HEK293 (cell line): Measurements from ENCODE around the gene TCAP.
A peak's percentile ranks its signal among the peaks of the same experiment; 100 is the strongest.

Experiments
- FEZF1 ChIP-seq: fragments of 450-650 bp; formaldehyde crosslinking; IDR thresholded peaks from 2 replicates; pipeline ENCODE4 v1.5.1; 2016; ENCODE audit warnings: missing biosample characterization, missing genetic modification characterization
- IKZF3 ChIP-seq: fragments of 450-650 bp; IDR thresholded peaks from 2 replicates; pipeline ENCODE4 v1.5.0; 2018; ENCODE audit warnings: missing biosample characterization, mild to moderate bottlenecking, missing genetic modification characterization, moderate library complexity
- KLF16 ChIP-seq: fragments of 450-650 bp; formaldehyde crosslinking; IDR thresholded peaks from 2 replicates; pipeline ENCODE4 v1.5.1; 2017; ENCODE audit warnings: missing biosample characterization, missing genetic modification characterization
- KLF9 ChIP-seq: fragments of 450-650 bp; formaldehyde crosslinking; IDR thresholded peaks from 2 replicates; pipeline ENCODE4 v1.5.1; 2016; ENCODE audit warnings: missing biosample characterization, missing genetic modification characterization, low read depth
- PBX3 ChIP-seq: sonication (generic); formaldehyde crosslinking; IDR thresholded peaks from 2 replicates; pipeline ENCODE4 v1.8.1; 2022; ENCODE audit warnings: mild to moderate bottlenecking, moderate library complexity, missing genetic modification reagents
- PRDM1 ChIP-seq: fragments of 450-650 bp; formaldehyde crosslinking; IDR thresholded peaks from 2 replicates; pipeline ENCODE4; 2016; ENCODE audit warnings: missing biosample characterization, missing genetic modification characterization
- REPIN1 ChIP-seq: fragments of 450-650 bp; formaldehyde crosslinking; IDR thresholded peaks from 2 replicates; pipeline ENCODE4 v1.5.1; 2017; ENCODE audit warnings: missing biosample characterization, missing genetic modification characterization, low read depth
- SP7 ChIP-seq: fragments of 450-650 bp; formaldehyde crosslinking; IDR thresholded peaks from 2 replicates; pipeline ENCODE4 v1.5.1; 2016; ENCODE audit warnings: missing biosample characterization, missing genetic modification characterization
- WT1 ChIP-seq: fragments of 450-650 bp; formaldehyde crosslinking; IDR thresholded peaks from 2 replicates; pipeline ENCODE4 v1.5.1; 2016; ENCODE audit warnings: missing biosample characterization, missing genetic modification characterization
- ZBTB21 ChIP-seq: fragments of 450-650 bp; formaldehyde crosslinking; IDR thresholded peaks from 2 replicates; pipeline ENCODE4 v1.5.1; 2017; ENCODE audit warnings: missing biosample characterization, missing genetic modification characterization
- ZFP41 ChIP-seq: fragments of 450-650 bp; formaldehyde crosslinking; IDR thresholded peaks from 2 replicates; pipeline ENCODE4 v1.5.1; 2016; ENCODE audit warnings: missing biosample characterization, missing genetic modification characterization, borderline replicate concordance
- ZNF155 ChIP-seq: fragments of 450-650 bp; formaldehyde crosslinking; IDR thresholded peaks from 2 replicates; pipeline ENCODE4 v1.5.1; 2016; ENCODE audit warnings: missing biosample characterization, missing genetic modification characterization
- ZNF175 ChIP-seq: fragments of 450-650 bp; formaldehyde crosslinking; IDR thresholded peaks from 2 replicates; pipeline ENCODE4 v1.5.1; 2016; ENCODE audit warnings: missing biosample characterization, missing genetic modification characterization
- ZNF2 ChIP-seq: fragments of 450-650 bp; formaldehyde crosslinking; IDR thresholded peaks from 2 replicates; pipeline ENCODE4 v1.5.1; 2016; ENCODE audit warnings: missing biosample characterization, missing genetic modification characterization
- ZNF302 ChIP-seq: fragments of 450-650 bp; formaldehyde crosslinking; IDR thresholded peaks from 2 replicates; pipeline ENCODE4 v1.5.1; 2016; ENCODE audit warnings: missing biosample characterization, missing genetic modification characterization, low read depth
- ZNF391 ChIP-seq: fragments of 450-650 bp; formaldehyde crosslinking; IDR thresholded peaks from 2 replicates; pipeline ENCODE4 v1.5.1; 2016; ENCODE audit warnings: low read depth, missing biosample characterization, missing genetic modification characterization, borderline replicate concordance
- ZNF610 ChIP-seq: fragments of 450-650 bp; formaldehyde crosslinking; IDR thresholded peaks from 2 replicates; pipeline ENCODE4 v1.5.1; 2016; ENCODE audit warnings: missing biosample characterization, missing genetic modification characterization, borderline replicate concordance
- ZNF624 ChIP-seq: fragments of 450-650 bp; formaldehyde crosslinking; IDR thresholded peaks from 2 replicates; pipeline ENCODE4 v1.5.1; 2017; ENCODE audit warnings: missing biosample characterization, missing genetic modification characterization
- ZNF701 ChIP-seq: fragments of 450-650 bp; formaldehyde crosslinking; IDR thresholded peaks from 2 replicates; pipeline ENCODE4 v1.5.1; 2016; ENCODE audit warnings: missing biosample characterization, missing genetic modification characterization
- ZNF76 ChIP-seq: fragments of 450-650 bp; formaldehyde crosslinking; IDR thresholded peaks from 2 replicates; pipeline ENCODE4; 2016; ENCODE audit warnings: low read depth, missing biosample characterization, missing genetic modification characterization, borderline replicate concordance
- ZNF792 ChIP-seq: fragments of 450-650 bp; formaldehyde crosslinking; IDR thresholded peaks from 2 replicates; pipeline ENCODE4 v1.5.1; 2016; ENCODE audit warnings: missing biosample characterization, missing genetic modification characterization
- TF ChIP-seq, protein P1 (sequence below): fragments of 450-650 bp; formaldehyde crosslinking; IDR thresholded peaks from 2 replicates; pipeline ENCODE4 v1.5.1; 2017; ENCODE audit warnings: missing biosample characterization, missing genetic modification characterization
- TF ChIP-seq, protein P2 (sequence below): fragments of 450-650 bp; formaldehyde crosslinking; IDR thresholded peaks from 2 replicates; pipeline ENCODE4 v1.5.1; 2016; ENCODE audit warnings: missing biosample characterization, missing genetic modification characterization, low read depth
- TF ChIP-seq, protein P3 (sequence below): fragments of 450-650 bp; formaldehyde crosslinking; IDR thresholded peaks from 2 replicates; pipeline ENCODE4 v1.5.1; 2017; ENCODE audit warnings: missing biosample characterization, missing genetic modification characterization
- TF ChIP-seq, protein P4 (sequence below): fragments of 450-650 bp; formaldehyde crosslinking; IDR thresholded peaks from 2 replicates; pipeline ENCODE4 v1.5.0; 2017; ENCODE audit warnings: missing biosample characterization, missing genetic modification characterization, borderline replicate concordance
- TF ChIP-seq, protein P5 (sequence below): fragments of 450-650 bp; formaldehyde crosslinking; IDR thresholded peaks from 2 replicates; pipeline ENCODE4 v1.5.1; 2016; ENCODE audit warnings: missing biosample characterization, missing genetic modification characterization
- TF ChIP-seq, protein P6 (sequence below): fragments of 450-650 bp; IDR thresholded peaks from 2 replicates; pipeline ENCODE4 v1.5.1; 2018; ENCODE audit warnings: missing biosample characterization, mild to moderate bottlenecking, missing genetic modification characterization

The TCAP gene

DNA sequence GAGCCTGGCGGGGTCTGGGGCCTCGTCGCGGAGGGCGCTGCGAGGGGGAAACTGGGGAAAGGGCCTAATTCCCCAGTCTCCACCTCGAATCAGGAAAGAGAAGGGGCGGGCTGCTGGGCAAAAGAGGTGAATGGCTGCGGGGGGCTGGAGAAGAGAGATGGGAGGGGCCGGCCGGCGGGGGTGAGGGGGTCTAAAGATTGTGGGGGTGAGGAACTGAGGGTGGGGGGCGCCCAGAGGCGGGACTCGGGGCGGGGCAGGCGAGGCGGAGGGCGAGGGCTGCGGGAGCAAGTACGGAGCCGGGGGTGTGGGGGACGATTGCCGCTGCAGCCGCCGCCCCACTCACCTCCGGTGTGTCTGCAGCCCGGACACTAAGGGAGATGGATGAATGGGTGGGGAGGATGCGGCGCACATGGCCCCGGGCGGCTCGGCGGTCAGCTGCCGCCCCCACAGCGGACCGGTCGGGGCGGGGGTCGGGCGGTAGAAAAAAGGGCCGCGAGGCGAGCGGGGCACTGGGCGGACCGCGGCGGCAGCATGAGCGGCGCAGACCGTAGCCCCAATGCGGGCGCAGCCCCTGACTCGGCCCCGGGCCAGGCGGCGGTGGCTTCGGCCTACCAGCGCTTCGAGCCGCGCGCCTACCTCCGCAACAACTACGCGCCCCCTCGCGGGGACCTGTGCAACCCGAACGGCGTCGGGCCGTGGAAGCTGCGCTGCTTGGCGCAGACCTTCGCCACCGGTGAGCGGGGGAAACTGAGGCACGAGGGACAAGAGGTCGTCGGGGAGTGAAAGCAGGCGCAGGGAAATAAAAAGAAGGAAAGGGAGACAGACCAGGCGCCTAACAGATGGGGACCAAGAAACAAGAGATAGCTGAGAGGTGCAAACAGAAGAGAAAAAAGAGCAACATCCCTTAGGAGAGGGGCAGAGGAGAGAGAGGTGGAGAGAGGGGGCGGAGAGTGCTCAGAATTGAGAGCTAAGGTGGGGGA lies 3.1 kb downstream of the TCAP start, which contains the start of gene PNMT (continued):
- TF ChIP-seq KLF16 (tag by site-specific recombination) (peak; percentile 39; the same call in 1 of the 2 replicates), ZNF175 (tag by site-specific recombination) (no peak), ZBTB21 (tag by site-specific recombination) (no peak), ZNF701 (tag by site-specific recombination) (no peak), ZNF76 (tag by site-specific recombination) (no peak), ZNF391 (peak; percentile 84), IKZF3 (tag by site-specific recombination) (no peak), ZNF302 (tag by site-specific recombination) (no peak), ZNF624 (tag by site-specific recombination) (no peak), WT1 (no peak), FEZF1 (tag by site-specific recombination) (no peak), ZNF792 (tag by site-specific recombination) (no peak), PRDM1 (peak; percentile 86), ZNF155 (tag by site-specific recombination) (no peak), ZFP41 (tag by site-specific recombination) (no peak), PBX3 (no peak), REPIN1 (tag by site-specific recombination) (no peak), KLF9 (tag by site-specific recombination) (peak; percentile 23; the same call in 1 of the 2 replicates), SP7 (tag by site-specific recombination) (peak; percentile 53), ZNF610 (0 out of 2 replicates have a peak, but pooled peaks have one; percentile 27), ZNF2 (tag by site-specific recombination) (peak; percentile 91)
- TF ChIP-seq, protein P1, sequence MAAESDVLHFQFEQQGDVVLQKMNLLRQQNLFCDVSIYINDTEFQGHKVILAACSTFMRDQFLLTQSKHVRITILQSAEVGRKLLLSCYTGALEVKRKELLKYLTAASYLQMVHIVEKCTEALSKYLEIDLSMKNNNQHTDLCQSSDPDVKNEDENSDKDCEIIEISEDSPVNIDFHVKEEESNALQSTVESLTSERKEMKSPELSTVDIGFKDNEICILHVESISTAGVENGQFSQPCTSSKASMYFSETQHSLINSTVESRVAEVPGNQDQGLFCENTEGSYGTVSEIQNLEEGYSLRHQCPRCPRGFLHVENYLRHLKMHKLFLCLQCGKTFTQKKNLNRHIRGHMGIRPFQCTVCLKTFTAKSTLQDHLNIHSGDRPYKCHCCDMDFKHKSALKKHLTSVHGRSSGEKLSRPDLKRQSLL (tag by site-specific recombination) = 0 out of 2 replicates have a peak, but pooled peaks have one; percentile 12
- TF ChIP-seq, protein P2, sequence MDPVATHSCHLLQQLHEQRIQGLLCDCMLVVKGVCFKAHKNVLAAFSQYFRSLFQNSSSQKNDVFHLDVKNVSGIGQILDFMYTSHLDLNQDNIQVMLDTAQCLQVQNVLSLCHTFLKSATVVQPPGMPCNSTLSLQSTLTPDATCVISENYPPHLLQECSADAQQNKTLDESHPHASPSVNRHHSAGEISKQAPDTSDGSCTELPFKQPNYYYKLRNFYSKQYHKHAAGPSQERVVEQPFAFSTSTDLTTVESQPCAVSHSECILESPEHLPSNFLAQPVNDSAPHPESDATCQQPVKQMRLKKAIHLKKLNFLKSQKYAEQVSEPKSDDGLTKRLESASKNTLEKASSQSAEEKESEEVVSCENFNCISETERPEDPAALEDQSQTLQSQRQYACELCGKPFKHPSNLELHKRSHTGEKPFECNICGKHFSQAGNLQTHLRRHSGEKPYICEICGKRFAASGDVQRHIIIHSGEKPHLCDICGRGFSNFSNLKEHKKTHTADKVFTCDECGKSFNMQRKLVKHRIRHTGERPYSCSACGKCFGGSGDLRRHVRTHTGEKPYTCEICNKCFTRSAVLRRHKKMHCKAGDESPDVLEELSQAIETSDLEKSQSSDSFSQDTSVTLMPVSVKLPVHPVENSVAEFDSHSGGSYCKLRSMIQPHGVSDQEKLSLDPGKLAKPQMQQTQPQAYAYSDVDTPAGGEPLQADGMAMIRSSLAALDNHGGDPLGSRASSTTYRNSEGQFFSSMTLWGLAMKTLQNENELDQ = no peak
- TF ChIP-seq, protein P3, sequence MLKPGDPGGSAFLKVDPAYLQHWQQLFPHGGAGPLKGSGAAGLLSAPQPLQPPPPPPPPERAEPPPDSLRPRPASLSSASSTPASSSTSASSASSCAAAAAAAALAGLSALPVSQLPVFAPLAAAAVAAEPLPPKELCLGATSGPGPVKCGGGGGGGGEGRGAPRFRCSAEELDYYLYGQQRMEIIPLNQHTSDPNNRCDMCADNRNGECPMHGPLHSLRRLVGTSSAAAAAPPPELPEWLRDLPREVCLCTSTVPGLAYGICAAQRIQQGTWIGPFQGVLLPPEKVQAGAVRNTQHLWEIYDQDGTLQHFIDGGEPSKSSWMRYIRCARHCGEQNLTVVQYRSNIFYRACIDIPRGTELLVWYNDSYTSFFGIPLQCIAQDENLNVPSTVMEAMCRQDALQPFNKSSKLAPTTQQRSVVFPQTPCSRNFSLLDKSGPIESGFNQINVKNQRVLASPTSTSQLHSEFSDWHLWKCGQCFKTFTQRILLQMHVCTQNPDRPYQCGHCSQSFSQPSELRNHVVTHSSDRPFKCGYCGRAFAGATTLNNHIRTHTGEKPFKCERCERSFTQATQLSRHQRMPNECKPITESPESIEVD = no peak
- TF ChIP-seq, protein P4, sequence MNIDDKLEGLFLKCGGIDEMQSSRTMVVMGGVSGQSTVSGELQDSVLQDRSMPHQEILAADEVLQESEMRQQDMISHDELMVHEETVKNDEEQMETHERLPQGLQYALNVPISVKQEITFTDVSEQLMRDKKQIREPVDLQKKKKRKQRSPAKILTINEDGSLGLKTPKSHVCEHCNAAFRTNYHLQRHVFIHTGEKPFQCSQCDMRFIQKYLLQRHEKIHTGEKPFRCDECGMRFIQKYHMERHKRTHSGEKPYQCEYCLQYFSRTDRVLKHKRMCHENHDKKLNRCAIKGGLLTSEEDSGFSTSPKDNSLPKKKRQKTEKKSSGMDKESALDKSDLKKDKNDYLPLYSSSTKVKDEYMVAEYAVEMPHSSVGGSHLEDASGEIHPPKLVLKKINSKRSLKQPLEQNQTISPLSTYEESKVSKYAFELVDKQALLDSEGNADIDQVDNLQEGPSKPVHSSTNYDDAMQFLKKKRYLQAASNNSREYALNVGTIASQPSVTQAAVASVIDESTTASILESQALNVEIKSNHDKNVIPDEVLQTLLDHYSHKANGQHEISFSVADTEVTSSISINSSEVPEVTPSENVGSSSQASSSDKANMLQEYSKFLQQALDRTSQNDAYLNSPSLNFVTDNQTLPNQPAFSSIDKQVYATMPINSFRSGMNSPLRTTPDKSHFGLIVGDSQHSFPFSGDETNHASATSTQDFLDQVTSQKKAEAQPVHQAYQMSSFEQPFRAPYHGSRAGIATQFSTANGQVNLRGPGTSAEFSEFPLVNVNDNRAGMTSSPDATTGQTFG = no peak
- TF ChIP-seq, protein P5, sequence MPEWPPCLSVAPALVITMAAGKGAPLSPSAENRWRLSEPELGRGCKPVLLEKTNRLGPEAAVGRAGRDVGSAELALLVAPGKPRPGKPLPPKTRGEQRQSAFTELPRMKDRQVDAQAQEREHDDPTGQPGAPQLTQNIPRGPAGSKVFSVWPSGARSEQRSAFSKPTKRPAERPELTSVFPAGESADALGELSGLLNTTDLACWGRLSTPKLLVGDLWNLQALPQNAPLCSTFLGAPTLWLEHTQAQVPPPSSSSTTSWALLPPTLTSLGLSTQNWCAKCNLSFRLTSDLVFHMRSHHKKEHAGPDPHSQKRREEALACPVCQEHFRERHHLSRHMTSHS (tag by site-specific recombination) = no peak
- TF ChIP-seq, protein P6, sequence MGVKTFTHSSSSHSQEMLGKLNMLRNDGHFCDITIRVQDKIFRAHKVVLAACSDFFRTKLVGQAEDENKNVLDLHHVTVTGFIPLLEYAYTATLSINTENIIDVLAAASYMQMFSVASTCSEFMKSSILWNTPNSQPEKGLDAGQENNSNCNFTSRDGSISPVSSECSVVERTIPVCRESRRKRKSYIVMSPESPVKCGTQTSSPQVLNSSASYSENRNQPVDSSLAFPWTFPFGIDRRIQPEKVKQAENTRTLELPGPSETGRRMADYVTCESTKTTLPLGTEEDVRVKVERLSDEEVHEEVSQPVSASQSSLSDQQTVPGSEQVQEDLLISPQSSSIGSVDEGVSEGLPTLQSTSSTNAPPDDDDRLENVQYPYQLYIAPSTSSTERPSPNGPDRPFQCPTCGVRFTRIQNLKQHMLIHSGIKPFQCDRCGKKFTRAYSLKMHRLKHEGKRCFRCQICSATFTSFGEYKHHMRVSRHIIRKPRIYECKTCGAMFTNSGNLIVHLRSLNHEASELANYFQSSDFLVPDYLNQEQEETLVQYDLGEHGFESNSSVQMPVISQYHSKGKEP (tag by site-specific recombination) = 0 out of 2 replicates have a peak, but pooled peaks have one; percentile 40
